GM18951 (cell line): ENCODE measurements around the gene IPO9.
"Not testable (repeated sequence)": the region's sequence is repeated elsewhere in the genome, so short reads cannot be mapped to it uniquely, and the experiment has no call there.

Source experiments
- POLR2A ChIP-seq: IDR thresholded peaks from 4 replicates; pipeline ENCODE4 v1.6.1; 2011; ENCODE audit warnings: mild to moderate bottlenecking; ENCODE audit not compliant: insufficient read length, insufficient read depth; ENCODE audit errors: extremely low read depth
- in situ Hi-C: fragments of 300-500 bp; cut with MboI; formaldehyde crosslinking; loops from one replicate; pipeline ENCODE4 v1.12.0; 2022; ENCODE audit warnings: low sequenced_read_pairs, mixed read lengths, inconsistent platforms; ENCODE audit not compliant: unreplicated experiment

IPO9 gene

DNA sequence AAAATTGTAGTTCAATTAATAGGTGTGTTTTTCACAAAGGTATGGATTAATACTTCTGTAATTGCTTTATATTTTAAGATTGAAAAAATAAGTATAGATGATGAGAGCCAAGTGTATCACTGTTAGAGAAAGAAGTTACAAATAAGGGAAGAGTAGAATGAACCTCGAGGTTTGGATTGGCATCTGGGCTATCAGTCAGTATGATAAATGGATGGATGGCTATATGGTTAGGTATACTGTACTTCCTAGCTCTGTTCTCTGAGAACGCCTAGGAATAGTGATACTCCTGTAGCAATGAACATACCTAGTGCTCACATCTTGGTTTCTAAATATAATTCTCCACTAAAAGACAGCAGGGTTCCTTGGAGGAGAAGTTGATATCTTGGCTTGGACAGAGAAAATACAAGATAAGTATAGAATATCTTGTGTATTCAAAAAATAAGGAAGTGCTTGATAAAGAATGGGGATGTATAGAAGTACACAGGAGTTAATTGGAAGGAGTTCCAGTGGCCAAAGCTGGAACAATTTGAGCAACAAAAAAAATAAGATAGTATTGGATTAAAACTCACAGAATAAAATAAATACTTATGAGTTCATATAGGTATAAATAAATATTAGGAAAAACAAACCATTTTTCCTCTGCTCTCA, 12.4 kb downstream of the IPO9 start:
- no peak for TF ChIP-seq POLR2A
- in situ Hi-C loops: no loop called here

GRCh38 chr1:201842472-201843027, 13.6 kb downstream of the IPO9 start:
- TF ChIP-seq POLR2A: no peak
- in situ Hi-C loops: no loop called here

- in situ Hi-C loops: no loop called here
- TF ChIP-seq POLR2A: no peak
Observed at GRCh38 chr1:201845331-201846083, 16.6 kb downstream of the IPO9 start.

DNA sequence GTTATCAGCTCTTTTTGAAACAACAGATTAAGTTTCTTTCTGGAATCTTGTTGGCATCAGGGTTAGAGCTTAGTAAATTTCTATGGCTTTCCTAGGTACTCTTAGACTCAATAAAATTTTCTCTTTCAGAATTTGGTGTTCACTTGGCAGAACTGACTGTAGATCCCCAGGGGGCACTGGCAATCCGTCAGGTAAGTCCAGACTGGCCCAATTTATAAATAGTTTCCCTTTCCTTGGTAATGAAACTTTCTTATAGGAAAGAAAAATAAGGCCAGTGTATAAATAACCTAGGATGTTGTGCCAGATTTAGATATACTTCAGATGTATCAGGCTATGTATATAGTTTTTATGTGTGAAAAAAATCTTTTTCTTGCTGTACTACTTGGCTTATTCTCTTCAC, 18.2 kb downstream of the IPO9 start:
- in situ Hi-C loops: no loop called here
- no peak for TF ChIP-seq POLR2A

DNA sequence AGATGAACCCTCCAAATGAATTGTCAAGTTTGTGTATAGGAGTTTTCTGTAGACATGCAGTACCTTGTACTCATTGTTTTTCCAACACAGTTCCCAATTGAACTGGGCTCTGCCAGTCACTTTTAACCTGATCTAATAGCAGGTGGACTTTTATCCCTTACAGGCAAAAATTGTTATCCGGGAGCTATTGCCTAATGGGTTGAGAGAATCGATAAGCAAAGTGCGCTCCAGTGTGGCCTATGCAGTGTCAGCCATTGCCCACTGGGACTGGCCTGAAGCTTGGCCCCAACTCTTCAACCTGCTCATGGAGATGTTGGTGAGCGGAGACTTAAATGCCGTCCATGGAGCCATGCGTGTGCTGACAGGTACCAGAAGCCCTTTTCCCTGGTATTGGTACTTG, 19.3 kb downstream of the IPO9 start:
- no peak for TF ChIP-seq POLR2A
- in situ Hi-C loops: no loop called here

GRCh38 chr1:201849372-201850052, 20.6 kb downstream of the IPO9 start:
- in situ Hi-C loops: no loop called here
- no peak for TF ChIP-seq POLR2A

GRCh38 chr1:201850053-201850397, 21.1 kb downstream of the IPO9 start:
- in situ Hi-C loops: no loop called here
- no peak for TF ChIP-seq POLR2A

GRCh38 chr1:201851949-201852348, 23.0 kb downstream of the IPO9 start:
- TF ChIP-seq POLR2A: no peak
- in situ Hi-C loops: no loop called here

DNA sequence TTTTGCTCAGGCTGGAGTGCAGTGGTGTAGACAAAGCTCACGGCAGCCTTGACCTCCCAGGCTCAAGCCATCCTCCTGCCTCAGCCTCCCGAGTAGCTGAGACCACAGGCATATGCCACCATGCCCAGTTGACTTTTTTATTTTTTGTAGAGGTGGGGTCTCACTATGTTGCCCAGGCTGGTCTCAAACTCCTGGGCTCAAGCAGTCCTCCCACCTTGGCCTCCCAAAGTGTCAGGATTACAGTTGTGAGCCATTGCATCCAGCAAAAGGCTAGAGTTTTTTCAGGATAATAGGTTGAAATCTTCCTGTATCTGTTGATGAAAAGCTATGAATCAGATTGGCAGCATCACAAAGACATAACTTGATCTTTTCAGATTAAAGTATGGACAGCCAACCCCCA, 27.8 kb downstream of the IPO9 start:
- in situ Hi-C loops: not testable (repeated sequence)

DNA sequence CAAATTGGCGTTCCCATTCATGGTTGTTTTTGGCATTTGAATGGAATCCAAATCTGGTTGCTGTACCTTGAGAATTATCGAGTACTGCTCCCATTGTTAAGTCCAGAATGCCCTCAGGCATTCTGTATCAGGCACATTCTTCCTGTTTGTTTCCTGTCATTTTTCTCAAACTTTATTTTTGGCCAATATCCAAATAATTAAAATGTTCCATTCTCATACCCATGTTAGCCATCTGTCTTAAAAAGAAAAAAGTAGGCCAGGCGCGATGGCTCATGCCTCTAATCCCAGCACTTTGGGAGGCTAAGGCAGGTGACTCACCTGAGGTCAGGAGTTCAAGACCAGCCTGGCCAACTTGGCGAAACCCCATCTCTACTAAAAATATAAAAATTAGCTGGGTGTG, 30.5 kb downstream of the IPO9 start:
- no peak for TF ChIP-seq POLR2A
- in situ Hi-C loops: no loop called here

DNA sequence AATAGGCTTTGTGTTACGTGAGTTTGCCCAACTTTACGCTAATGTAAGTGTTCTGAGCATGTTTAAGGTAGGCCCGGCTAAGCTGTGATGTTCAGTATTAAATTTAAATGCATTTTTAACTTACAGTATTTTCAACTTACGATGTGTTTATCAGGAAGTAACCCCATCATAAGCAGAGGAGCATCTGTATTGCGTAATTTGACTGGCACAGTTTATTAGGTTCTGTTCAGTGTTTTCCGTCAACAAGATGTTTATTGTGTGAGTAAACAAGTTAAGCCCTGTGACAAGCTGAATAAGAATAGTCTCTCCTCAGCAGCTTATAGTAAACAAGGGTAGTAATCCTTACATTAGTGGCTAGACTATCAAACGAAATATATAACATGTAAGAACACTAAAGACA, 32.5 kb downstream of the IPO9 start:
- TF ChIP-seq POLR2A: no peak
- in situ Hi-C loops: no loop called here

GRCh38 chr1:201870397-201870796, 41.4 kb downstream of the IPO9 start:
- TF ChIP-seq POLR2A: no peak
- in situ Hi-C loops: no loop called here

DNA sequence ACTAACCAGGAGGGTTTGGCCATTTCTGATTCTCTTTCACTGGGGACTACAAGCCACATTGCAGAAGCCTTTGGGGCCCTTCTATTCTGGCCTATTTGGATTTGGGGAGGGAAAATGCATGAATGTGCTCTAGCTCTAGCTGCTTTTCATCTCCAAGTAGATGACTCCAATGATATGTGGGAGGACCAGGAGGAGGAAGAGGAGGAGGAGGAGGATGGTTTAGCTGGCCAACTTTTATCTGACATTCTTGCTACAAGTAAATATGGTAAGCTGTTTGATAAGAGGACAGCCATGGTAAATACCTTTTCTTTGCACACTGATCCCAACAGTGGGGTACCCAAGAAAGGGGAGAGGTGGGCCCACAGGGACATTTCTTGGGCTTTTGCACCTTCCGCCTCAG, 45.7 kb downstream of the IPO9 start:
- in situ Hi-C loops: no loop called here
- no peak for TF ChIP-seq POLR2A
